ENCODE measurements around the gene ESR2.
"Not testable (repeated sequence)": the region's sequence is repeated elsewhere in the genome, so short reads cannot be mapped to it uniquely, and the experiment has no call there.

The ESR2 gene

DNA sequence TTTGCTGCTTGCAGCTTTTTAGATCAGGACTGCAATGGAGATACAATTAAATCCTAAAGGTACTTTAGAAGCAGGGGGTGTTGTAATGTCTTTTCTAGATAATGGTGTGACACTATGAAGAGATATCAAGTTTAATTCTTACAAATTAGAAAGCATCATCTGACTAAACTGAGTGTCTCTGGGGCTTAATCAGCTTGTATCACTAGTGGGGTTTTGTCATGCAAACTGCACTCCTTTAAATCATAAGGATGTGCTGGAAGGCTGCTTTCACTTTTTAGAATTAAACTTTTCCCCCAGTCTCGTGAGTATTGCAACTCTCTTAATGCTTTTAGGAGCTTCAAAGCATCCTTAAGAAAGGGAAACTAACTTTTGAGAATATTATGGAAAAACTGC, 218.6 kb downstream of the ESR2 start:
- no peak for DNase-seq

DNA sequence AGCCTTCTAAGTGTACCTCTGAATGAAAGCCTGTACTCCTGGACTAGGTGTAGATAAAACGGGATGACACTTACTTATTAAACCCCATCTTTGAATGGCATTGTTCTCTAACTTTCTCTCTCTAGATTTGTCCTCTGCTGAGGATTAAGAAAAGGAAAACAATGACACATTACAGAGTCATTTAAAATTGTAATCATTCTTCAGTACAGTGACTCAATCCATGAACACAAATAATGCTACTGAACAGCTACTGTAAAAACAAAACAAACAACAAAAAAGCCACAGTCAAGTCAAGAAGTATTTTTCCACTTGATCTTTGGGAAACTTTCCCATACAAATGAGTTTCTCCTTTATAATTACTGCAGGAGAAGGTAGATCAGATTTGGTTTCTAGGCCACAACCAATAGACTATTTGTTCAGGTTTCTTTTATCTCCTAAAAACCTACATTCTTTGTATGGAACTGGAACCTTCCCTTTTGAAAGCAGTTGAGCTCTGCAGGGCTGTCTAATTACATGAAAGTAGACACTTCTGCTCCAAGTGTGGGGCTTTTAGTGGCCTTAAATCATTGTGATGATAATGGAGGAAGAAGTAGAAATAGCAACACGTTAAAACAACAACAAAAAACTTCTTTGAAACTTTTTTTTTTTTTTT, 219.1 kb downstream of the ESR2 start:
- no peak for DNase-seq

DNA sequence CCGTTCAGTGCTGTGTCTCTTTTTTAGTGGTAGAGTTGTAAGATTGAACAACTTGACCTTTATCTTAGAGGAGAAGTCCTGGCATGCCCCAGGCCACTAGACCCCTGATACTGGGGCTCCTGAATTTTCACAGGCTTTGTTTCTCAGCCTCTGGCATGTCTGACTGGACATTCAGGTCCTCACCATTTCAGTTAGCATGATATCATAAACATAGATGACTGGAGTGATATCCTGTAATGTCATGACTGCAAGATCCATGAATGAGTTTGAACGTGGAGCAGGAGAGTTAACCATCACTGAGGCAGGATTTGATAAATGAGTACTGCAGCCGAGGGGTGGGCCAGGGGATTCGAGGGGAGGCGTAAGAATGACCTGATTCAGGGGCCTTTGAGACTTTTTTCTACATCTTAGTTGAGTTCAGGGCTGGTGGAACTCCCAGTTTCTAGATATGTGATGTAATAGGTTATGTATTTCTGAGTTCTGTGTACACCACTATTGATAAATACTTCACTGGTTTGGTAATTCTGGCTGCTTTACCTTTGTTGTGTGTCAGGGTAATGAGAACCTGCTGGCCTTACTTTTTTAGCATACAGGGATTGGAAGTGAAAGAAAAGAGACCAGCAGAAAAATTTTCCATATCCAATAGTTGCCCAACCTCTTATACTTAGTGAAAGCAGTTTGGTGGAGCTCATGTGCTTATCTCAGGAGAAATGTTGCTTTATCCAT, 224.4 kb downstream of the ESR2 start:
- DNase-seq = no peak

DNA sequence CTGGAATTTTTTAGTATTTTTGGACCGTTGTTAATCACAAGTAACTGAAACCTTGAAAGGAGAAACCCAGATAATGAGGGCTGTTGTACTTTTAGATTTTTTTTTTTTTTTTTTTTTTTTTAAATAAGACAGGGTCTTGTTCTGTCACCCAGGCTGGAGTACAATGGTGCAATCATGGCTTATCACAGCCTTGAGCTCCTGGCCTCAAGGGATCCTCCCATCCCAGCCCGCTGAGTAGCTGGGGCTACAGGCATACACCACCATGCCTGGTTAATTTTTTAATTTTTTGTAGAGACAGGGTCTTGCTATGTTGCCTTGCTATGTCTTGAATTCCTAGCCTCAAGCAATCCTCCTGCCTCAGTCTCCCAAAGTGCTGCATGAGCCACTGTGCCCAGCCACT, 229.7 kb downstream of the ESR2 start:
- no peak for DNase-seq

DNA sequence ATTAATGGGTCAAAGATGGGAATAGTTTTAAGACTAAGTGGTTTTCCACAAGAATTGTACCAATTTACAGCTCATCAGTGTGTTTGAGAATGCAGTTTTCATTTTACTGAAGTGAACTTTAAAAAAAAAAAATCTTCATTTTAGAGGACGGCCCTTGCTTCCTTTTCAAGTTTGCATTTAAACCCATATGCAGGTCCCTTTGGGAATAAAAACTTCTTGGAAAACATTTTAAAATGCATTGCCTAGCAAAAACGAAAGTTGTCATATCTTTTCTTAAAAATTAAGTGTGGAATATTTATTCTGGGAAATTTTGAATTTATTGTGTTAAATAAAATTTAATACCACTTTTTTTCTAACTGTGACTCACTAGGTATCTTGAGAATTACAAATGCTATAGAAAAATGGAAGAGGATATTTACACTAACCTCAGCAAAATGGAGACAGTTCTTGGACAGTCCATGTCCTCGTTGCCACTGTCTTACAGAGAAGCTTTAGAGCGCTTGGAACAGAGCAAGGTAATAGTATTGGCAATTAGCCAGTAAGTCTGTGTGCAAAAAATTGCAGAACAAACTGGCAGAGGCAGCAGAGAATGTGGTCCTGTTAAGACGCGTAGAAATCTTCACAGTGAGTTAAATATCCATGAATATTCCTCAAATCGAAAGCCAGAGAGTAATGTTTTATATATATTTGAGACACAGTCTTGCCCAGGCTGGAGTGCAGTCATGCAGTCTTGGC, 231.6 kb downstream of the ESR2 start:
- DNase-seq = no peak

DNA sequence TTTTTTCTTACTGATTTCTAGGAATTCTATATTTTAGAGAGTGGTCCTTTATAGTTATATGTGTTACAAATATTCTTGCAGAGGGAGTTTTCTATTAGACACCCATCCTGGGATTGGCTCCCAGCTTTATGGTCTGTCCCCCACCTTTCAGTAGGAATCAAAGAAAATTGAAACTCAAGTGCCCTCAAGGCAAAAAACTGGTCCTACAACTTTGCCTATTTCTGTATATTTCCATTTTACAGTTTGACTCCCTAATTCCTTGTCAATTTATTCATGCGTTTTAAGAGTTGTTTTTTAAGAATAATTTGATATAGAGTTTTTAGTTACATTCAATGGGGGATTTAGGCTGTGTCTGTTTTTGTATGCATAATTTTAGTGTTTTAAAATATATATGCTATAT, 232.5 kb downstream of the ESR2 start:
- no peak for DNase-seq

DNA sequence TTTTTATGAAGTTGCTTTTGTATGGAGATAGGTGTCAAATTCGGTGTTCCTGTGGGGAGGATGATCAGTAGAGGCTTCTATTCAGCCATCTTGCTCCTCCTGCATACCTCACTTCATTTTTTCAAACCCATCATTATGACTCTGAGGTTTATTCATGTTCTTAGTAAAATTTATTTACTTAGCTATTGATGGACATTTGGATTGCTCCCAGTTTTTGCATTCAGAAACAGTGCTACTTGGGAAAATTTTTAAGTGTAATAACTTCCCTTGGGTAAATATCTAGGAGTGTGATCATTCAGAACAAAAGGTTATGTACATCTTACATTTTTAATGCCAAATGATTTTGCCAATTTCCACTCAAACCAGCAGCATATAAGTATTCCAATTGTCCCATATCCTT, 233.1 kb downstream of the ESR2 start:
- no peak for DNase-seq

DNA sequence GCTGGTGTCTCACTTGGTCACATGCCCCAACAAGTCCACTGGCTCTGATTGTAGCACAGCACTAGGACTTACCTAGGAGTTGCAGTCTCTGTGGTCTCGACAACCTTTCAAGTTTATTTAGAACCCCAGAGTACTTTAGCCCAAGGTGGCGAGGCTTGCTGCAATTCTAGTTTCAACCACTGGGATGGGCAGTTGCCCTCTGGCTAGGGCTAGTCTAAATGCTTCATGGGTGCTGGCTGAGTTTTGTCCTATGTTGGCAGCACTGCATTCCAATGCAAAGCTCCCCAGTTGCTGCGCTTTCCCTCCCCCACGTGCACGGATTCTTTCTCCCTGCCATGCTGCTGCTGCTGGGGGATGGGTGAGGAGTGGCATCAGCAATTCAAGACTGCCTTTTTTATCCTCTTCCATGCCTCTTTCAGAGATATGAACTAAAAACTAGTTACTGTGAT, 233.5 kb downstream of the ESR2 start:
- DNase-seq = peak; percentile 14

DNA sequence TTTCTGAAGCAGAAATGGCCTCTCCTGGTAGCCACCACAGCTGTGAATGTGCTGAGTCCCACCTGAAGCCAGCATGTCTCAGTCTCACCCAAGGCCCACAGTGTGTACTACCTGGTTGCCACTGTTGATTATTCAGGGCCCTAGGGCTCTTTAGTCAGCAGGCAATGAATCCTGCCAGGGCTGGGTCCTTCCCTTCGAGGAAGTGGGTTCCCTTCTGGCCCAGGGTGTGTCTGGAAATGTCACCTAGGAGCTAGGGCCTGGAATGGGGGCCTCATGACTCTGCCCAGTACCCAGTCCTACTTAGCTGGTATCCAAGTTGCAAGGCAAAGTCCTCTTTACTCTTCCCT, 234.0 kb downstream of the ESR2 start:
- DNase-seq = no peak

DNA sequence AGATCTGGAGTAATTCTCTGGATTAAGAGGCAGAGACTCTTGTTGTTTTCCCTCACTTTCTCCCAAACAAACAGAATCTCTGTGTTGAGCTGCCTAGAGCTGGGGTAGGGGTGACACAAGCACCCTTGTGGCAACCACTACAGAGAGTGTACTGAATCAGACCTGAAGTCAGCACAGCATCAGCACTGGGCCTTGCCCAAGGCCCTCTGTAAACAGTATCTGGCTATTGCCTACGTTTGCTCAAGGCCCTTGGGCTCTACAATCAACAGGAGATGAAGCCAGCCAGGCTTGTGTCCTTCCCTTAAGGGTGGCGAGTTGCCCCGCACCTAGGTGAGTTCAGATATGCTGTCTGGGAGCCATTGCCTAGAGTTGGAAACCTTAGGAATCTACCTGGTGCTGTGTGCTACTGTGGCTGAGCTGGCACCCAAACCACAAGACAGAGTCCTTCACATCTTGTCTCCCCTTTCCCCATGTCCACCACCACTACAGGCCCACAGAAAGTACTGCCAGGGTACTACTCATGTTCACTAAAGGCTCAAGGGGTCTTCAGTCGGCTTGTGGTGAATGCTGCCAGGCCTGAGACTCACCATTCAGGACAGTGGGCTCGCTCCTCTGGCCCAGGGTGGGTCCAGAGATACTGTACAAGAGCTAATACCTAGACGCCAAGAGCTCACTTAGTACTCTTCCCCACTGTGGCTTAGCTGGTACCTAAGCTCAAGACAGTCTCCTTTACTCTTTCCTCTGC, 234.5 kb downstream of the ESR2 start:
- DNase-seq = no peak

DNA sequence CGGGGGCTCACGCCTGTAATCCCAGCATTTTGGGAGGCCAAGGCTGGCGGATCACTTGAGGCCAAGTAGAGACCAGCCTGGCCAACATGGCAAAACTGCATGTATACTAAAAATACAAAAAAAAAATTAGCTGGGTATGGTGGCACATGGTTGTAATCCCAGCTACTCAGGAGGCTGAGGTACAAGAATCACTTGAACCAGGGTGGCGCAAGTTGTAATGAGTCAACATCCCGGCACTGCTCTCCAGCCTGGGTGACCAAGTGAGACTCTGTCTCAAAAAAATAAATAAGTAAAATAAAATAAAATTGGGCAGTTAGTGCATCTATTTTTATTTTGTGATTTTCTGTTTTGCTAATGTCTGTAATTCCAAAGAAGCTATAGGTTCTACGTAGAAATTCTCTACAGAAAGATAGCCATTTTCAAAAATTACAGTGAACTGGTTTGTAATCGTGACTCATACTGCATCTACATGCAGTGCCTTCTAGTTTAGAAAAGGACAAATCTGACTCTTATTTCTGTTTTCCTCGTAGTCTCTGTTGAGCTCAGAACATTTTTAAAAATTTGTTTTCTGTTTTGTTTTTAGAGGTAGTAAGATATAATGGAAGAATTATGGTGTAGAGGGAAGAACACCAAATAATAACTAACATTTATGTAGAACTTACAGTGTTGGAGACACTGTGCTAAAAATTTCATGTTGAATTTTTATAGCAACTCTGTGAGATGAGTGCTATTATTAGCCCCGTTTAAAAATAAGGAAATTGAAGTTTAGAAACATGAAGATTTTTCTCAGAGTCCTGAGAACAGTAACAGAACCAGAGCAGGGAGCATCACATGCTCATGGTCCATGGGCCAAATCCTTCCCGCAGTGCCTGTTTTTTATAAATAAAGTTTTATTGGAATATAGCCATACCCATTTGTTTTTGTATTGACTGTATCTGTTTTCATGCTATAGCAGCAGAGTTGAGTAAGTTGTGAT, 240.2 kb downstream of the ESR2 start:
- DNase-seq = no peak

DNA sequence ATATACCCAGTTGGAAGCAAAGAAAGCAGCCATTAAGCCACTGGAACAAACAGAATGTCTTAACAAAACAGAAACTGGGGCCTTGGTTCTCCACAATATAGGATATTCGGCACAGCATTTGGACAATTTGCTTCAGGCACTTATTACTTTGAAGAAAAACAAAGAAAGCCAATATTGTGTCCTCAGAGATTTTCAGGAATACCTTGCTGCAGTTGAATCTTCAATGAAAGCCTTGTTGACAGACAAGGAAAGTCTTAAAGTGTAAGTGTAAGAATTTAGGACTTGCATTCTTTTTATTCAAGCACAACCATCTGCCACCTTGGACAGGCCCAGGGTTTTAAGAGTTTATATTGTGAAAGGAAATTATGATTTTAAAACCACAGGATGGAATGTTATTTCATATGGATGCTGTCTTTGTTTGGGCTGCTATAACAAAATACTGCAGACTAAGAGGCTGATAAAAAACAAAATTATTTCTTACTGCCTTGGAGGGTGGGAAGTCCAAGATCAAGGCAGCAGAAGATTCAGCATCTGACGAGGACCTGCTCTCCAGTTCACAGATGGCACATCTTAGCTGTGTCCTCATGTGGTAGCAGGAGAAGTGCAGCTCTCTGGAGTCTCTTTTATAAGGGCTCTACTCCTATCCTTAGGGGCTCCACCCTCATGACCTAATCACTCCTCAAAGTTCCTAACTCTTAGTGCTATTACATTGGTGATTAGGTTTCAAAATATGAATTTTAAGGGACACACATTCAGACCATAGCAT, 244.4 kb downstream of the ESR2 start:
- DNase-seq = no peak

DNA sequence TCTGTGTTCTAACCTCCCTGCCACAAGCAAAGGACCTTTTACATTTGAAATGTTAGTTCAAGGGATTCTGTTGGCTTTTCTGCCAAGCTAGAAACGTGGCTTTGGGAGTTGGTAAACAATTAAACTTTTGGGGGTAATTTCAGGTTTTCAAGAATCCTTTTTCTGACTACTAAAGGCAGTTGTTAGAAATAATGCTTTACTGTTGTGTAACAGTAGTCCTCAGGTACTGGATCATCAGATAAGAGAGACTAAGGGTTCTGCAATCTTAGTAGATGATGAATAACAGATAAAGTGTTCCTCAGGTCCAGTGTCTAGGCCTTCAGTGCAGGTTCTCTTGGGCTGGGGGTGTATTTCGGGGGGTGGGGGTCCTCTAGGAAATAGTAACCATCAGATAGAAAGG, 249.1 kb downstream of the ESR2 start:
- no peak for DNase-seq

DNA sequence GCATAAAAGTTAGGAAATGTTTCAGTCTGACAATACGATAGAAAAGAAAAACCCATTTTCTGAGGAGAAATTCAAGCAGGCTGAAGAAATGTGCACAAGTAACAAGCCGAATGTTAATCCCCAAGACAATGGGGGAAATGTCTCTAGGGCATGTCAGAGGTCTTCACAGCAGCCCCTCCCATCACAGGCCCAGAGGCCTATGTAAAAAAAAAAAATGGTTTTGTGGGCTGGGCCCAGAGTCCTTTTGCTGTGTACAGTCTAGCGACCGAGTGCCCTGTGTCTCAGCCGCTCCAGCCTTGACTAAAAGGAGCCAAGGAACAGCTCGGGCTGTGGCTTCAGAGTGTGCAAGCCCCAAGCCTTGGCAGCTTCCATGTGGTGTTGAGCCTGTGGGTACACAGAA, 250.9 kb downstream of the ESR2 start:
- not testable (repeated sequence) for DNase-seq

DNA sequence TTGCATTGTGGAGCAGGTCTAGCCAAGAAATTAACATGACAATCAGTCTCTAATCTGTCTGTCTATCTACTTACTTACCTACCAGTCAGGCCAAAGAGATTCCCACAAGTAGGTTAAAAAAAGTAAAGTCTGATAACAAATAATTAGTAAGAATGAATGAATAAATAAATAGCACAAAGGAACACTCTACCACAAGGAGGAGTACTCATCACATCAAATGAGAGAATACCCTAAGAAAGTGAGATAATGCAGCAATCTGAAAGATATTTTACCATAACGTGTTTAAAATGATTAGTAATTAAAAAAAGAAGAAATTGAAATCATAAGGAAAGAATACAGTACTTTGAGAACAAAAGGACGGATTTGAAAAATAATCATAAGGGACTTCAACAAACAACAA, 254.1 kb downstream of the ESR2 start:
- DNase-seq = no peak

DNA sequence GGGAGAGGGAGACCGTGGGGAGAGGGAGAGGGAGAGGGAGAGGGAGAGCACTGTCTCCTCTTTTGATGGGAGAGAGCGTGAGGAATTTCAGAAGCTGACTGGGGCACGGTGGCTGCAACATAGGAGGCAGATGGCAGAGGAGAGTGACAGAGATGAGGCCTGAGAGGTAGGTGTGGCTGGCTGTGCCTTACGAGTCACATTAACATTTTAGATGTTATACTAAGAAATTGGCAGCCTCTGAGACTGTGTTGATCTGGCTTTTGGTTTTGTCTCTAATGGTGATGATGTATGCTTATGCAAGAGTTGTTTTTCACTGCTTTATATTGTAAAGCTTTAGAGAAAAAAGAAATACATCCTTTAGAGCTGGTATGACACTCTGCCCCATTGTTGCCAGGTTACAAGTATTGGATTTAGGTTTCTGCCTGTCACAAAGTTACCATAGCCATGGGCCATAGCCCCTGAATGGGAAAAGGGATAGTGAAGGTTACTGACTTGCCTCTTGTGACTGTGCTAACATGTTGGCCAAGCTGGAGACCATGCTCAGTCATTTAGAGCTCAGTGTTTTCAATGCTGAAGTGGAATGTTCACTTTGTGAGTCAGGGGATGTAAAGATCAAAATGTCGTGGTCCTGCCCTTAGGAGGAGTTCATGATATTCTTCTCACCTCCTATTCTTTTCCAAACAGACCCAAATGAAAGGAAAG, 255.2 kb downstream of the ESR2 start:
- DNase-seq = no peak

DNA sequence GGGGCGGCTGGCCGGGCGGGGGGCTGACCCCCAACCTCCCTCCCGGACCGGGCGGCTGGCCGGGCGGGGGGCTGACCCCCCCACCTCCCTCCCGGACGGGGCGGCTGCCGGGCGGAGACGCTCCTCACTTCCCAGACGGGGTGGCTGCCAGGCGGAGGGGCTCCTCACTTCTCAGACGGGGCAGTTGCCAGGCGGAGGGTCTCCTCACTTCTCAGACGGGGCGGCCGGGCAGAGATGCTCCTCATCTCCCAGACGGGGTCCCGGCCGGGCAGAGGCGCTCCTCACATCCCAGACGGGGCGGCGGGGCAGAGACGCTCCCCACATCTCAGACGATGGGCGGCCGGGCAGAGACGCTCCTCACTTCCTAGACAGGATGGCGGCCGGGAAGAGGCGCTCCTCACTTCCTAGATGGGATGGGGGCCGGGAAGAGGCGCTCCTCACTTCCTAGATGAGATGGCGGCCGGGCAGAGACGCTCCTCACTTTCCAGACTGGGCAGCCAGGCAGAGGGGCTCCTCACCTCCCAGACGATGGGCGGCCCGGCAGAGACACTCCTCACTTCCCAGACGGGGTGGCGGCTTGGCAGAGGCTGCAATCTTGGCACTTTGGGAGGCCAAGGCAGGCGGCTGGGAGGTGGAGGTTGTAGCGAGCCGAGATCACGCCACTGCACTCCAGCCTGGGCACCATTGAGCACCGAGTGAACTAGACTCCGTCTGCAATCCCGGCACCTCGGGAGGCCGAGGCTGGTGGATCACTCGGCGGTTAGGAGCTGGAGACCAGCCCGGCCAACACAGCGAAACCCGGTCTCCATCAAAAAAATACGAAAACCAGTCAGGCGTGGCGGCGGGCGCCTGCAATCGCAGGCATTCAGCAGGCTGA, 256.1 kb downstream of the ESR2 start:
- DNase-seq = not testable (repeated sequence)

DNA sequence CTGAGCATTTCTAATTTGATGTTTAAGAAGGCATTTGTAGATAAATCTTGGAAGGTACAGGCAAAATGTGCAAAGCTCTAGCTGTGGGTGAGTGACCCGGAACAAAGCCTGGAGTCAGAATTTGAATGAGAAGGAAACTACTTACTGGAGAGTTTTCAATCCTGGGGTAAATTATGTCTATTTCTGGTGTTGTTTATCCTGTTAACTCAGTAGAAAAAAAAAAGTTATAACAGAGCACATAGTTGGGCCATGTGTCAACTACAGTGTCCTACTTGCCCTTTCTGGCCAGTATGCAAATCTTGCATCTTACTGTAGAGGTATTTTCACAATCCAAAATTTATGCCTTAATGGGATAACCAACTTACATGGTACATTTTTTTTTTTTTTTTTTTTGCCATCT, 259.0 kb downstream of the ESR2 start:
- no peak for DNase-seq
